D341Med (cell line): ENCODE results near the gene TBC1D17.

Experiments used
- DNase-seq: peaks from one replicate; pipeline ENCODE4 v3.0.0; 2012; ENCODE audit warnings: low spot score

The TBC1D17 gene

GRCh38 chr19:49848938-49849337 is 28.6 kb upstream of the TBC1D17 start:
- DNase-seq, result no peak

GRCh38 chr19:49849433-49850220 is 27.9 kb upstream of the TBC1D17 start:
- DNase-seq, result no peak

- no peak for DNase-seq
These were observed 27.3 kb upstream of the TBC1D17 start for GRCh38 chr19:49850221-49850486.

- DNase-seq, result peak; percentile 99
These were observed 26.8 kb upstream of the TBC1D17 start, which contains the start of gene PTOV1 for GRCh38 chr19:49850487-49851342. PTOV1 (plus strand) TSS chr19:49851159.

GRCh38 chr19:49851456-49852259 is 25.8 kb upstream of the TBC1D17 start:
- peak; percentile 77 for DNase-seq

GRCh38 chr19:49852631-49853126 is 24.8 kb upstream of the TBC1D17 start:
- peak; percentile 7 for DNase-seq

- peak; percentile 12 for DNase-seq
These were observed 23.6 kb upstream of the TBC1D17 start for GRCh38 chr19:49853852-49854377.

GRCh38 chr19:49854378-49855263 is 22.9 kb upstream of the TBC1D17 start:
- peak; percentile 14 for DNase-seq

GRCh38 chr19:49855277-49855675 is 22.2 kb upstream of the TBC1D17 start:
- DNase-seq, result peak; percentile 21

GRCh38 chr19:49855676-49856573 is 21.6 kb upstream of the TBC1D17 start:
- DNase-seq, result peak; percentile 33

GRCh38 chr19:49856574-49857021 is 20.9 kb upstream of the TBC1D17 start:
- DNase-seq, result peak; percentile 25

- DNase-seq, result peak; percentile 40
These were observed 20.3 kb upstream of the TBC1D17 start for GRCh38 chr19:49857061-49857837.

- DNase-seq, result no peak
These were observed 19.7 kb upstream of the TBC1D17 start for GRCh38 chr19:49857838-49858087.

- DNase-seq, result no peak
These were observed 19.2 kb upstream of the TBC1D17 start for GRCh38 chr19:49858088-49858985.

GRCh38 chr19:49859682-49860335 is 17.7 kb upstream of the TBC1D17 start:
- no peak for DNase-seq

- no peak for DNase-seq
These were observed 17.0 kb upstream of the TBC1D17 start for GRCh38 chr19:49860336-49861102.

GRCh38 chr19:49861107-49861506 is 16.4 kb upstream of the TBC1D17 start:
- no peak for DNase-seq
